Ramos (cell line): ENCODE measurements around the gene ACTL9.

Experiments used
- in situ Hi-C: fragments of 300-500 bp; cut with MboI; formaldehyde crosslinking; loops from one replicate; pipeline ENCODE4 v1.14.3; 2022; ENCODE audit warnings: low sequenced_read_pairs; ENCODE audit not compliant: unreplicated experiment

The ACTL9 gene

DNA sequence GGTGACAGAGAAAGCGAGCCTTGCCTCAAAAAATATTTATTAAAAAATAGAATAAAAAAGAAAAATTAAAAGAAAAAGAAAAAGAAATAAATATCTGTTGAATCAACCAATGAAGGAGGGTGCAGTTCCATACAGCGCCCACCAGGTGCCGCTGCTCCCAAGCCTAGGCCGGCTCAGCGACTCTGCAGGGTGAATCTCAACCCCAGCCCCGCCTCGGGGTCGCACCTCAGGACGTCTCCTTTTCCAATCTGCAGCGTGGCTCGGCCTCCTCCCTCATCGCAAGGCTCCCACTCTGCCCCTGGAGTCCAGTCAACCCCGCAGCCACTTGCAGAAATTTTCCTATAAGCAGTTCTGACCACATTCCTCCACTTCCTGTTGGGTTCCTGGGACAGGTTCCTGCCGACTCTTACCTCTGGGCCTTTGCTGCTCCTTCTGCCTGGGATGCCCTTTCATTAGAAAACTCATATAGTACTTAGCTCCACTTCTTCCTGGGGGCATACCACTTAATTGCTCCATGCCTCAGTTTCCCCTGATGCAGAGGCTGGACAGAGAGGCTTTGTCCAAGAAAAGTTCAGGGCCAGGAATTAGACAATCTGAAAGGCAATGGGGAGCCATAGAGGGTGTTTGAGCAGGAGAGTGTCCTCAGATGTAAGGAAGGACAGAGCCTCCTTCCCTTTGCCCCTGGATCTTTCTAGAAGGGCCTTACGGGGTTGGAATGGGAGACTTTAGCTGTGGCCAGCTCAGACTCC is 43.8 kb downstream of the ACTL9 start:
- in situ Hi-C loops = loop anchor here (5.0 kb wide), 1 partner anchor 38 kb away; no protein-coding TSS in a partner anchor

DNA sequence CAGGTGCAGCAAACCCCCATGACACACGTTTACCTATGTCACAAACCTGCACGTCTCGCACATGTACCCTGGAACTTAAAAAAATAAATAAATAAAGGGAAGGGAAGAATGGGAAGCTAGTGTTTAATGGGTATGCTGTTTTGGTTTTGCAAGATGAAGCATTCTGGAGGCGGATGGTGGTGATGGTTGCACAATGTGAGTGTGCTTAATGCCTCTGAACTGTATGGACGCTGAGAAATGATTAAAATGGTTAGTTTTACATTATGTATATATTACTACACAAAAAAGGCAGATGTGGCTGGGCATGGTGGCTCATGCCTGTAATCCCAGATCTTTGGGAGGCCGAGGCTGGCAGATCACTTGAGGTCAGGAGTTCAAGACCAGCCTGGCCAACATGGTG is 50.4 kb downstream of the ACTL9 start:
- in situ Hi-C loops = no loop called here
